NCI-H146 treated with DMSO at 0.1 percent for 48 hours (cell line): Measurements from ENCODE around the gene DGKE.

Source experiments
- DNase-seq: peaks from one replicate; lab custom pipeline; 2025; ENCODE audit not compliant: unreplicated experiment; lab: John Stamatoyannopoulos, UW

The DGKE gene

GRCh38 chr17:56913000-56913311 lies 79.0 kb downstream of the DGKE start:
- DNase-seq: no peak

DNA sequence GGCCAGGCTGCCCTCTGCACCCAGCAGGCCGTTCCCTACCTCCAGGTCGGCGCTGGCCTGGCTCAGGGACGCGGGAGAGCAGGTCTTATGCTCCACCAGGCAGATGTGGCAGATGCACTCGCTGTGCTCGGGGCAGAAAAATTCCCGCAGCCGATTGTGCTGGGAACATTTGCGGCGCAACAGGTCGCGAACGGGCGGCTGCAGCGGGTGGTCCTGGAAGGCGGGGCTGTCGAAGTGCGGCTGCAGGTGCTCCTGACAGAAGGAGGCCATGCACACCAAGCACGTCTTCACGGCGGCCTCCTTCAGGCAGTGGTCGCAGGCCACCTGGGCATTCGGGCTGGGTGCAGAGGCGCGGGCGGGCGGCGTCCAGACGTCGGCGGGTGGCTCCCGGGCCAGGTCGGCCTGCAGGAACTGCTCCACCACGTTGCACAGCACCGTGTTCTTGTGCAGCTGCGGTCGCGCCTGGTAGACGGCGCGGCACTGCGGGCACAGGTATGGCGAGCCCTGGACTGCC lies 79.5 kb downstream of the DGKE start:
- peak; percentile 30 for DNase-seq

DNA sequence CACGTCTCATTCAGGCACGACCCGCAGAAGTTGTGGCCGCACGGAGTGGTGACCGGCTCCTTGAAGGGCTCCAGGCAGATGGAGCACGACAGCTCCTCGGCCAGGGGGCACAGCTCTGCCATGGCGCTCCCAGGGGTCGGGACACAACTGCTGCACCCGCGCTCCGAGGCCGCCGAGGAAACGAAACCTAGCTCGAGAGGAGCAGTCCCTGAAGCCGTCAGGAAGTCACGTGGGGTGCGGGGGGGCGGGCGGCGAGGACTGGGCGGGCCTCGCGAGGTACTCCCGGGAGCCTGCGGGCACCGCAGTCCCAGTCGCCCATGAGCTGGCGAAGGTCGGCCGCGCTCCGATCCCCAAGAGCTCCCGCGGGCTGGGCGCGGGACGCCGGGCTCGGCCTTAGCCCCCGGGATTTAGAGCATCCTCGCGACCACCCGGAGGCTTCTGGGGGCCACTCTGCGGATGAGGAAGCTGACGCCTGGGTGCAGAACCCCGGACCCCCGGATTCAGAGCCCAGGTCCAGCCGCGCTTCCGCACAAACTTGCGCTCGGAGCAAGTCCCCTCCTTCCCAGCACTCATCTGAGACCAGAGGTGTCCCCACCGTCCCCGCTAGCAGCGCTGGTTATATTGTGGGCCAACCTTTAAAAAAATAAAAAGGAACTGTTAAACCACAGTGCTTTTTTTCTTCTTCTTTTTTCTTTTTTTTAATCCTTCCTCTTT lies 80.1 kb downstream of the DGKE start, which contains the start of gene TRIM25:
Gene TRIM25, minus strand, starts transcription at position 183 of the 714 bp plus-strand sequence. Its CDS starts 61 bp downstream, at position 122.
- DNase-seq: peak; percentile 64

- peak; percentile 35 for DNase-seq
Observed at GRCh38 chr17:56914581-56915273, 80.8 kb downstream of the DGKE start.

- DNase-seq: no peak
Observed at GRCh38 chr17:56917559-56918296, 83.8 kb downstream of the DGKE start.

DNA sequence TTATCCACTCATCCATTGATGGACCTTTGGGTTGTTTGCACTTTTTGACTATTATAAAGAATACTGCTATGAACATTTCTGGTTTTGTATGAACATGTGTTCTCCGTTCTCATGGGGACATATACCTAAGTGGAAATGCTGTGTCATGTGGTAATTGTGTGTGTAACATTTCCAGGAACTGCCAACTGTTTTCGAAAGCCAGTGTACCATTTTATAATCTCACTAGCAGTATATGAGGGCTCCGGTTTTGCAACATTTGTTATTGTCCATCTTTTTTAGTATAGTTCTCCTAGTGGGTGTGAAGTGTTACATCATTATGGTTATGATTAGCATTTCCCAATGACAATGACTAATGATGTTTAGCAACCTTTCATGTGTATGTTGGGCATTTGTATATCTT lies 85.0 kb downstream of the DGKE start:
- DNase-seq: no peak
